SK-N-SH treated with all-trans-retinoic acid at 6 μM for 48 hours (cell line): ENCODE data around the gene PLAGL1.

Source experiments
- ATAC-seq: fragments of 200-7000 bp; cut with Tn5 transposase; 3 replicates; pipeline ENCODE4 v1.9.1; 2020; ENCODE audit warnings: mild to moderate bottlenecking, moderate library complexity
- ARNTL ChIP-seq: fragments of 450-650 bp; formaldehyde crosslinking; IDR thresholded peaks from 2 replicates; pipeline ENCODE4 v1.5.0; 2020; ENCODE audit warnings: low read depth, mild to moderate bottlenecking, moderate library complexity, borderline replicate concordance
- BACH2 ChIP-seq: fragments of 250-450 bp; sonication (Bioruptor Pico); IDR thresholded peaks from 2 replicates; pipeline ENCODE4 v1.9.0; 2021; ENCODE audit warnings: mild to moderate bottlenecking, borderline replicate concordance
- CSDC2 ChIP-seq: fragments of 250-450 bp; sonication (Bioruptor Pico); IDR thresholded peaks from 2 replicates; pipeline ENCODE4 v1.5.0; 2020; ENCODE audit warnings: mild to moderate bottlenecking, moderate library complexity
- ESRRG ChIP-seq: fragments of 250-450 bp; sonication (Bioruptor Pico); IDR thresholded peaks from 2 replicates; pipeline ENCODE4 v1.6.1; 2021; ENCODE audit warnings: mild to moderate bottlenecking
- GLIS3 ChIP-seq: fragments of 250-450 bp; sonication (Bioruptor Pico); IDR thresholded peaks from 2 replicates; pipeline ENCODE4 v1.5.0; 2020; ENCODE audit warnings: mild to moderate bottlenecking, moderate library complexity
- ISL1 ChIP-seq: fragments of 250-450 bp; sonication (Bioruptor Pico); IDR thresholded peaks from 2 replicates; pipeline ENCODE4 v2.1.2; 2022; ENCODE audit warnings: mild to moderate bottlenecking, moderate library complexity
- OSR1 ChIP-seq: fragments of 250-450 bp; sonication (Bioruptor Pico); IDR thresholded peaks from 2 replicates; pipeline ENCODE4 v1.8.0; 2022; ENCODE audit warnings: moderate library complexity, mild to moderate bottlenecking, inconsistent platforms
- RARB ChIP-seq: fragments of 250-450 bp; sonication (Bioruptor Pico); IDR thresholded peaks from 2 replicates; pipeline ENCODE4 v1.8.0; 2021; ENCODE audit warnings: mild to moderate bottlenecking, moderate library complexity
- SNAI2 ChIP-seq: fragments of 250-450 bp; sonication (Bioruptor Pico); IDR thresholded peaks from 2 replicates; pipeline ENCODE4 v1.5.0; 2020; ENCODE audit warnings: mild to moderate bottlenecking, moderate library complexity
- TOX ChIP-seq: fragments of 250-450 bp; sonication (Bioruptor Pico); IDR thresholded peaks from 2 replicates; pipeline ENCODE4 v1.8.0; 2021; ENCODE audit warnings: mild to moderate bottlenecking, moderate library complexity, borderline replicate concordance
- ZC3H10 ChIP-seq: fragments of 250-450 bp; sonication (Bioruptor Pico); IDR thresholded peaks from 2 replicates; pipeline ENCODE4 v1.5.1; 2021; ENCODE audit warnings: mild to moderate bottlenecking, moderate library complexity
- ZFP3 ChIP-seq: fragments of 250-450 bp; sonication (Bioruptor Pico); IDR thresholded peaks from 2 replicates; pipeline ENCODE4 v1.5.0; 2020; ENCODE audit warnings: mild to moderate bottlenecking, moderate library complexity
- ZFP30 ChIP-seq: fragments of 450-650 bp; formaldehyde crosslinking; IDR thresholded peaks from 2 replicates; pipeline ENCODE4 v1.5.0; 2022; ENCODE audit warnings: mild to moderate bottlenecking, moderate library complexity
- ZNF565 ChIP-seq: fragments of 450-650 bp; formaldehyde crosslinking; conservative IDR thresholded peaks from 2 replicates; pipeline ENCODE4 v1.5.0; 2020; ENCODE audit warnings: low read depth, mild to moderate bottlenecking, moderate library complexity
- ZNF70 ChIP-seq: fragments of 450-650 bp; formaldehyde crosslinking; IDR thresholded peaks from 2 replicates; pipeline ENCODE4 v1.5.0; 2020; ENCODE audit warnings: mild to moderate bottlenecking, moderate library complexity
- ZNF8 ChIP-seq: fragments of 450-650 bp; formaldehyde crosslinking; IDR thresholded peaks from 2 replicates; pipeline ENCODE4 v1.5.0; 2020; ENCODE audit warnings: mild to moderate bottlenecking, moderate library complexity
- TF ChIP-seq, protein P1 (sequence below): fragments of 250-450 bp; sonication (Bioruptor Pico); IDR thresholded peaks from 2 replicates; pipeline ENCODE4 v1.5.0; 2020; ENCODE audit warnings: mild to moderate bottlenecking, moderate library complexity
- TF ChIP-seq, protein P2 (sequence below): fragments of 250-450 bp; sonication (Bioruptor Pico); IDR thresholded peaks from 2 replicates; pipeline ENCODE4 v1.8.0; 2021; ENCODE audit warnings: low read depth, mild to moderate bottlenecking, moderate library complexity, borderline replicate concordance
- TF ChIP-seq, protein P3 (sequence below): fragments of 250-450 bp; sonication (Bioruptor Pico); IDR thresholded peaks from 2 replicates; pipeline ENCODE4 v1.5.1; 2021; ENCODE audit warnings: mild to moderate bottlenecking, moderate library complexity
- TF ChIP-seq, protein P4 (sequence below): fragments of 250-450 bp; sonication (Bioruptor Pico); IDR thresholded peaks from 2 replicates; pipeline ENCODE4 v1.8.0; 2020; ENCODE audit warnings: mild to moderate bottlenecking, moderate library complexity, borderline replicate concordance
- TF ChIP-seq, protein P5 (sequence below): fragments of 250-450 bp; sonication (Bioruptor Pico); IDR thresholded peaks from 2 replicates; pipeline ENCODE4 v1.5.1; 2020; ENCODE audit warnings: low read depth, mild to moderate bottlenecking, moderate library complexity

PLAGL1 gene

DNA sequence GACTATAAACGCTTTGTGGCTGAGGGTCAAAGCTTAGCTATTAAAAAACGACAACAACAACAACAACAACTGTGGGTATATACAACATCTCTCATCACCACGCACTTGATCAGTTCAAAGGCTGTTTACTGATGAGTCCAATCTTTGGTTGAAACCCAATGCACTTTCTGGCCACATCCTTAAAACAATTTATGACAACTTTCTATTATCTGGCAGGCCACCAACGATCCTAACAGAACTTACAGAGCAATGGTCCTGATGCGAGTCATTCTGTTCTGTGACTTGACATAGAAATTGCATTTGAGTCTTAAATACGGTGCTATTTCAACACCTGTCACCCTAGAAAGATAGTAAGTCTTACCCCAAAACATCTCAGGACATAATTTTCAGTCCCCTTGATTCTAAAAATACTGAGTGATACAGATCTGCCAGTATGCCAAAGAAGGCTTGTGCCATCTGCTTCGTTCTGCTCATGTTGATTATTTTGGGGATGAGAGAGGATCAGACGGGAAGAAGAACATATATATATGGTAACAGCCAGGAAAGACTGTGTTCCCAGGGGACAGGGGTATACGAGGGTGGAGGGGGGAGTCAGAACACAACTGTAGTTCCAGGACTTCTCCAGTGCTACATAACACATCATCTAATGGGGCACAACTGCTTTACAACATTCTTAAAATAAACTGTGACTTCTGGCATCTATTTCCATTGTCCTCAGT is 55.8 kb downstream of the PLAGL1 start:
- ATAC-seq = no peak
- TF ChIP-seq, protein P1, sequence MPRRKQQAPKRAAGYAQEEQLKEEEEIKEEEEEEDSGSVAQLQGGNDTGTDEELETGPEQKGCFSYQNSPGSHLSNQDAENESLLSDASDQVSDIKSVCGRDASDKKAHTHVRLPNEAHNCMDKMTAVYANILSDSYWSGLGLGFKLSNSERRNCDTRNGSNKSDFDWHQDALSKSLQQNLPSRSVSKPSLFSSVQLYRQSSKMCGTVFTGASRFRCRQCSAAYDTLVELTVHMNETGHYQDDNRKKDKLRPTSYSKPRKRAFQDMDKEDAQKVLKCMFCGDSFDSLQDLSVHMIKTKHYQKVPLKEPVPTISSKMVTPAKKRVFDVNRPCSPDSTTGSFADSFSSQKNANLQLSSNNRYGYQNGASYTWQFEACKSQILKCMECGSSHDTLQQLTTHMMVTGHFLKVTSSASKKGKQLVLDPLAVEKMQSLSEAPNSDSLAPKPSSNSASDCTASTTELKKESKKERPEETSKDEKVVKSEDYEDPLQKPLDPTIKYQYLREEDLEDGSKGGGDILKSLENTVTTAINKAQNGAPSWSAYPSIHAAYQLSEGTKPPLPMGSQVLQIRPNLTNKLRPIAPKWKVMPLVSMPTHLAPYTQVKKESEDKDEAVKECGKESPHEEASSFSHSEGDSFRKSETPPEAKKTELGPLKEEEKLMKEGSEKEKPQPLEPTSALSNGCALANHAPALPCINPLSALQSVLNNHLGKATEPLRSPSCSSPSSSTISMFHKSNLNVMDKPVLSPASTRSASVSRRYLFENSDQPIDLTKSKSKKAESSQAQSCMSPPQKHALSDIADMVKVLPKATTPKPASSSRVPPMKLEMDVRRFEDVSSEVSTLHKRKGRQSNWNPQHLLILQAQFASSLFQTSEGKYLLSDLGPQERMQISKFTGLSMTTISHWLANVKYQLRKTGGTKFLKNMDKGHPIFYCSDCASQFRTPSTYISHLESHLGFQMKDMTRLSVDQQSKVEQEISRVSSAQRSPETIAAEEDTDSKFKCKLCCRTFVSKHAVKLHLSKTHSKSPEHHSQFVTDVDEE (CRISPR knock-in tag) = no peak
- TF ChIP-seq, protein P2, sequence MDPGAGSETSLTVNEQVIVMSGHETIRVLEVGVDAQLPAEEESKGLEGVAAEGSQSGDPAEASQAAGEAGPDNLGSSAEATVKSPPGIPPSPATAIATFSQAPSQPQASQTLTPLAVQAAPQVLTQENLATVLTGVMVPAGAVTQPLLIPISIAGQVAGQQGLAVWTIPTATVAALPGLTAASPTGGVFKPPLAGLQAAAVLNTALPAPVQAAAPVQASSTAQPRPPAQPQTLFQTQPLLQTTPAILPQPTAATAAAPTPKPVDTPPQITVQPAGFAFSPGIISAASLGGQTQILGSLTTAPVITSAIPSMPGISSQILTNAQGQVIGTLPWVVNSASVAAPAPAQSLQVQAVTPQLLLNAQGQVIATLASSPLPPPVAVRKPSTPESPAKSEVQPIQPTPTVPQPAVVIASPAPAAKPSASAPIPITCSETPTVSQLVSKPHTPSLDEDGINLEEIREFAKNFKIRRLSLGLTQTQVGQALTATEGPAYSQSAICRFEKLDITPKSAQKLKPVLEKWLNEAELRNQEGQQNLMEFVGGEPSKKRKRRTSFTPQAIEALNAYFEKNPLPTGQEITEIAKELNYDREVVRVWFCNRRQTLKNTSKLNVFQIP (CRISPR knock-in tag) = no peak
- TF ChIP-seq ZFP3 (no peak), GLIS3 (no peak), OSR1 (CRISPR knock-in tag) (no peak), ISL1 (CRISPR knock-in tag) (no peak), ARNTL (no peak), ZNF8 (CRISPR knock-in tag) (no peak), SNAI2 (CRISPR knock-in tag) (no peak), ZFP30 (no peak), ZC3H10 (CRISPR knock-in tag) (no peak), RARB (CRISPR knock-in tag) (no peak), ESRRG (no peak), BACH2 (CRISPR knock-in tag) (no peak), TOX (no peak), CSDC2 (CRISPR knock-in tag) (no peak)
- TF ChIP-seq, protein P3, sequence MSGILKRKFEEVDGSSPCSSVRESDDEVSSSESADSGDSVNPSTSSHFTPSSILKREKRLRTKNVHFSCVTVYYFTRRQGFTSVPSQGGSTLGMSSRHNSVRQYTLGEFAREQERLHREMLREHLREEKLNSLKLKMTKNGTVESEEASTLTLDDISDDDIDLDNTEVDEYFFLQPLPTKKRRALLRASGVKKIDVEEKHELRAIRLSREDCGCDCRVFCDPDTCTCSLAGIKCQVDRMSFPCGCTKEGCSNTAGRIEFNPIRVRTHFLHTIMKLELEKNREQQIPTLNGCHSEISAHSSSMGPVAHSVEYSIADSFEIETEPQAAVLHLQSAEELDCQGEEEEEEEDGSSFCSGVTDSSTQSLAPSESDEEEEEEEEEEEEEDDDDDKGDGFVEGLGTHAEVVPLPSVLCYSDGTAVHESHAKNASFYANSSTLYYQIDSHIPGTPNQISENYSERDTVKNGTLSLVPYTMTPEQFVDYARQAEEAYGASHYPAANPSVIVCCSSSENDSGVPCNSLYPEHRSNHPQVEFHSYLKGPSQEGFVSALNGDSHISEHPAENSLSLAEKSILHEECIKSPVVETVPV (CRISPR knock-in tag) = no peak
- TF ChIP-seq, protein P4, sequence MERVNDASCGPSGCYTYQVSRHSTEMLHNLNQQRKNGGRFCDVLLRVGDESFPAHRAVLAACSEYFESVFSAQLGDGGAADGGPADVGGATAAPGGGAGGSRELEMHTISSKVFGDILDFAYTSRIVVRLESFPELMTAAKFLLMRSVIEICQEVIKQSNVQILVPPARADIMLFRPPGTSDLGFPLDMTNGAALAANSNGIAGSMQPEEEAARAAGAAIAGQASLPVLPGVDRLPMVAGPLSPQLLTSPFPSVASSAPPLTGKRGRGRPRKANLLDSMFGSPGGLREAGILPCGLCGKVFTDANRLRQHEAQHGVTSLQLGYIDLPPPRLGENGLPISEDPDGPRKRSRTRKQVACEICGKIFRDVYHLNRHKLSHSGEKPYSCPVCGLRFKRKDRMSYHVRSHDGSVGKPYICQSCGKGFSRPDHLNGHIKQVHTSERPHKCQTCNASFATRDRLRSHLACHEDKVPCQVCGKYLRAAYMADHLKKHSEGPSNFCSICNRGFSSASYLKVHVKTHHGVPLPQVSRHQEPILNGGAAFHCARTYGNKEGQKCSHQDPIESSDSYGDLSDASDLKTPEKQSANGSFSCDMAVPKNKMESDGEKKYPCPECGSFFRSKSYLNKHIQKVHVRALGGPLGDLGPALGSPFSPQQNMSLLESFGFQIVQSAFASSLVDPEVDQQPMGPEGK (CRISPR knock-in tag) = no peak
- TF ChIP-seq, protein P5, sequence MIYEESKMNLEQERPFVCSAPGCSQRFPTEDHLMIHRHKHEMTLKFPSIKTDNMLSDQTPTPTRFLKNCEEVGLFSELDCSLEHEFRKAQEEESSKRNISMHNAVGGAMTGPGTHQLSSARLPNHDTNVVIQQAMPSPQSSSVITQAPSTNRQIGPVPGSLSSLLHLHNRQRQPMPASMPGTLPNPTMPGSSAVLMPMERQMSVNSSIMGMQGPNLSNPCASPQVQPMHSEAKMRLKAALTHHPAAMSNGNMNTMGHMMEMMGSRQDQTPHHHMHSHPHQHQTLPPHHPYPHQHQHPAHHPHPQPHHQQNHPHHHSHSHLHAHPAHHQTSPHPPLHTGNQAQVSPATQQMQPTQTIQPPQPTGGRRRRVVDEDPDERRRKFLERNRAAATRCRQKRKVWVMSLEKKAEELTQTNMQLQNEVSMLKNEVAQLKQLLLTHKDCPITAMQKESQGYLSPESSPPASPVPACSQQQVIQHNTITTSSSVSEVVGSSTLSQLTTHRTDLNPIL (CRISPR knock-in tag) = no peak

DNA sequence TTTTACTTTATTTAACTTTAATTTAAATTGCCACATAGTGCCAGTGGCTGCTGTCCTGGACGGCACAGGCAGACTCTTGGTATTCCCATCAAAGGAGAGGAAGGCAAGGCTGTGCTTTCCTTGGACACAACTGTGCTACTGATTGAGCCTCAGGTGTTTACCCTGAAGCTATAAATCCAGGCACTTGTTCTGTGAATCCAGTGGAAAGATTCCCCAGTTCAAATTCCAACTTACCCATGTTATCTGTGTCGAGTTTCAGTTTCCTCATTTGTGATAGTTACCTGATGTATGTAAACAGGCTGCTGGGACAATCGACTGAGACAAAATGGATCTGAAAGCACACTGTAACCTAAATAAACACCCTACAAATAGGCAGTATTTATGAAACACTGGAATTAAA is 57.2 kb downstream of the PLAGL1 start:
- no peak for ATAC-seq
- TF ChIP-seq ZNF8 (CRISPR knock-in tag) (no peak), GLIS3 (no peak), OSR1 (CRISPR knock-in tag) (no peak), ZFP30 (no peak), RARB (CRISPR knock-in tag) (no peak), SNAI2 (CRISPR knock-in tag) (no peak), ZNF565 (CRISPR knock-in tag) (no peak), ARNTL (no peak), ZC3H10 (CRISPR knock-in tag) (no peak), ZNF70 (CRISPR knock-in tag) (no peak), BACH2 (CRISPR knock-in tag) (no peak)
- TF ChIP-seq, protein P1 (CRISPR knock-in tag) = no peak
- TF ChIP-seq, protein P5 (CRISPR knock-in tag) = no peak
- TF ChIP-seq, protein P3 (CRISPR knock-in tag) = no peak
- TF ChIP-seq, protein P4 (CRISPR knock-in tag) = no peak
